ENCODE measurements around the gene AUNIP.

Gene AUNIP

GRCh38 chr1:25888426-25888987 lies 29.2 kb upstream of the AUNIP start:
- no peak for DNase-seq

- no peak for DNase-seq
Measured at GRCh38 chr1:25885602-25886001, 26.3 kb upstream of the AUNIP start.

- no peak for DNase-seq
Measured at GRCh38 chr1:25881266-25881665, 22.0 kb upstream of the AUNIP start.

GRCh38 chr1:25880518-25880917 lies 21.3 kb upstream of the AUNIP start:
- no peak for DNase-seq

- no peak for DNase-seq
Measured at GRCh38 chr1:25879675-25880074, 20.4 kb upstream of the AUNIP start.

GRCh38 chr1:25878690-25879089 lies 19.4 kb upstream of the AUNIP start:
- no peak for DNase-seq

- no peak for DNase-seq
Measured at GRCh38 chr1:25877155-25877554, 17.9 kb upstream of the AUNIP start.

- no peak for DNase-seq
Measured at GRCh38 chr1:25876693-25877077, 17.4 kb upstream of the AUNIP start.

- no peak for DNase-seq
Measured at GRCh38 chr1:25875856-25876692, 16.8 kb upstream of the AUNIP start.

- DNase-seq = no peak
Measured at GRCh38 chr1:25875154-25875855, 16.0 kb upstream of the AUNIP start, which contains the start of gene PAQR7. TSS of gene PAQR7 (minus strand) at chr1:25875708. CDS start at chr1:25863839, 11,869 bp downstream.

- DNase-seq = no peak
Measured at GRCh38 chr1:25874635-25875153, 15.4 kb upstream of the AUNIP start.

GRCh38 chr1:25874209-25874608 lies 15.0 kb upstream of the AUNIP start:
- no peak for DNase-seq

- DNase-seq = no peak
Measured at GRCh38 chr1:25873120-25873519, 13.9 kb upstream of the AUNIP start.

- DNase-seq = no peak
Measured at GRCh38 chr1:25872713-25873112, 13.5 kb upstream of the AUNIP start.

GRCh38 chr1:25871704-25872494 lies 12.6 kb upstream of the AUNIP start:
- no peak for DNase-seq

- no peak for DNase-seq
Measured at GRCh38 chr1:25871086-25871703, 11.9 kb upstream of the AUNIP start.

GRCh38 chr1:25870614-25871013 lies 11.4 kb upstream of the AUNIP start:
- no peak for DNase-seq

- DNase-seq = no peak
Measured at GRCh38 chr1:25869909-25870606, 10.8 kb upstream of the AUNIP start.

GRCh38 chr1:25867210-25867991 lies 8.1 kb upstream of the AUNIP start:
- no peak for DNase-seq

GRCh38 chr1:25866288-25866687 lies 7.0 kb upstream of the AUNIP start:
- no peak for DNase-seq

GRCh38 chr1:25864434-25864833 lies 5.2 kb upstream of the AUNIP start:
- DNase-seq = no peak

Measured in NCI-H1694 (cell line).